HG03432 (cell line): ENCODE results near the gene AKIP1.
"Not testable (repeated sequence)": the region's sequence is repeated elsewhere in the genome, so short reads cannot be mapped to it uniquely, and the experiment has no call there.

ENCODE experiments used
- ATAC-seq: cut with Tn5 transposase; IDR thresholded peaks from one replicate; pipeline ENCODE4 v1.9.1; 2021; ENCODE audit warnings: mild to moderate bottlenecking, moderate library complexity; ENCODE audit not compliant: unreplicated experiment

AKIP1 gene

GRCh38 chr11:8914661-8915018 lies 3.7 kb downstream of the AKIP1 start:
- no peak for ATAC-seq

GRCh38 chr11:8917157-8917825 lies 6.3 kb downstream of the AKIP1 start:
- no peak for ATAC-seq

- no peak for ATAC-seq
These were observed 11.7 kb downstream of the AKIP1 start for GRCh38 chr11:8922691-8923090.

- no peak for ATAC-seq
These were observed 14.7 kb downstream of the AKIP1 start for GRCh38 chr11:8925711-8926110.

- no peak for ATAC-seq
These were observed 15.2 kb downstream of the AKIP1 start for GRCh38 chr11:8926236-8926635.

GRCh38 chr11:8927233-8927632 lies 16.2 kb downstream of the AKIP1 start:
- no peak for ATAC-seq

- no peak for ATAC-seq
These were observed 17.2 kb downstream of the AKIP1 start for GRCh38 chr11:8928205-8928604.

GRCh38 chr11:8928981-8929615 lies 18.1 kb downstream of the AKIP1 start:
- no peak for ATAC-seq

GRCh38 chr11:8930456-8931175 lies 19.6 kb downstream of the AKIP1 start:
- no peak for ATAC-seq

GRCh38 chr11:8932564-8933180 lies 21.7 kb downstream of the AKIP1 start, which contains the start of gene C11orf16:
Gene C11orf16, minus strand, starts transcription at chr11:8932947. Its CDS starts 639 bp downstream, at chr11:8932308.
- ATAC-seq = no peak

- no peak for ATAC-seq
These were observed 22.9 kb downstream of the AKIP1 start for GRCh38 chr11:8933931-8934330.

GRCh38 chr11:8934742-8935488 lies 23.9 kb downstream of the AKIP1 start:
- no peak for ATAC-seq

GRCh38 chr11:8935789-8936188 lies 24.8 kb downstream of the AKIP1 start:
- ATAC-seq = not testable (repeated sequence)

GRCh38 chr11:8937159-8937558 lies 26.2 kb downstream of the AKIP1 start:
- no peak for ATAC-seq

GRCh38 chr11:8937659-8938058 lies 26.7 kb downstream of the AKIP1 start:
- no peak for ATAC-seq

- no peak for ATAC-seq
These were observed 30.5 kb downstream of the AKIP1 start for GRCh38 chr11:8941341-8942103.

GRCh38 chr11:8942518-8943066 lies 31.6 kb downstream of the AKIP1 start, which contains the start of gene ASCL3:
Gene ASCL3, minus strand, starts transcription at chr11:8943016. Its CDS starts 4,855 bp downstream, at chr11:8938161.
- no peak for ATAC-seq

GRCh38 chr11:8947230-8947943 lies 36.4 kb downstream of the AKIP1 start:
- ATAC-seq = no peak

- no peak for ATAC-seq
These were observed 37.9 kb downstream of the AKIP1 start for GRCh38 chr11:8948886-8949285.
